ENCODE results near the gene NBAS.
A peak's percentile ranks its signal among the peaks of the same experiment; 100 is the strongest.
"Not testable (repeated sequence)": the region's sequence is repeated elsewhere in the genome, so short reads cannot be mapped to it uniquely, and the experiment has no call there.

NBAS gene

GRCh38 chr2:15259356-15259756 is 301.8 kb downstream of the NBAS start:
- Histone ChIP-seq H3K18ac (ENCODE audit: low read length) (no peak overlapping the region), H3K4ac (ENCODE audit: low read depth, low read length) (no peak overlapping the region), H3K4me3 (ENCODE audit: low read length) (no peak overlapping the region), H3K27me3 (ENCODE audit: insufficient read depth, low read length, poor library complexity) (no peaks in the 10 kb centered on the region), H2BK5ac (ENCODE audit: low read length) (no peak overlapping the region), H3K4me2 (ENCODE audit: low read length) (no peak overlapping the region), H3K36me3 (ENCODE audit: control insufficient read depth, insufficient read depth, low read length) (no peaks in the 10 kb centered on the region), H3K79me1 (ENCODE audit: low read length) (no peaks in the 10 kb centered on the region), H3K9ac (ENCODE audit: low read length) (no peak overlapping the region), H3K79me2 (ENCODE audit: control insufficient read depth, insufficient read depth, low read length) (no peaks in the 10 kb centered on the region), H2BK15ac (replicated peaks; ENCODE audit: low read depth) (no peak overlapping the region), H2BK120ac (ENCODE audit: low read depth, low read length) (no peak overlapping the region), H4K5ac (ENCODE audit: low read length) (no peak overlapping the region), H3K56ac (ENCODE audit: low read length) (no peak overlapping the region), H4K8ac (ENCODE audit: low read depth, low read length) (no peak overlapping the region), H3K27ac (ENCODE audit: low read depth, low read length) (no peak overlapping the region), H3K23ac (ENCODE audit: low read length) (no peak overlapping the region), H2AK5ac (ENCODE audit: low read length) (no peak overlapping the region), H3K4me1 (ENCODE audit: control insufficient read depth, low read depth, low read length) (peaks cover 1% of the 10 kb centered on the region)
- no CpG with 5 or more reads among the region's 1 CpG for WGBS (ENCODE audit: extremely low coverage, insufficient coverage, low lambda C conversion rate)
- DNase-seq = peak; percentile 68

GRCh38 chr2:15258385-15258784 is 302.7 kb downstream of the NBAS start:
- H3K36me3 ChIP-seq (ENCODE audit: control insufficient read depth, insufficient read depth, low read length); DNase-seq; H4K8ac ChIP-seq (ENCODE audit: low read depth, low read length); H4K5ac ChIP-seq (ENCODE audit: low read length); H3K9ac ChIP-seq (ENCODE audit: low read length); H3K27me3 ChIP-seq (ENCODE audit: insufficient read depth, low read length, poor library complexity); H3K56ac ChIP-seq (ENCODE audit: low read length); H3K4me1 ChIP-seq (ENCODE audit: control insufficient read depth, low read depth, low read length); H3K79me1 ChIP-seq (ENCODE audit: low read length); H3K18ac ChIP-seq (ENCODE audit: low read length); H2BK5ac ChIP-seq (ENCODE audit: low read length); H3K79me2 ChIP-seq (ENCODE audit: control insufficient read depth, insufficient read depth, low read length); H3K4ac ChIP-seq (ENCODE audit: low read depth, low read length); H3K4me3 ChIP-seq (ENCODE audit: low read length); H2BK15ac ChIP-seq (replicated peaks; ENCODE audit: low read depth); H2AK5ac ChIP-seq (ENCODE audit: low read length); H3K27ac ChIP-seq (ENCODE audit: low read depth, low read length); H3K4me2 ChIP-seq (ENCODE audit: low read length); H3K23ac ChIP-seq (ENCODE audit: low read length); H2BK120ac ChIP-seq (ENCODE audit: low read depth, low read length): not testable (repeated sequence)
- no CpG with 5 or more reads among the region's 7 CpGs for WGBS (ENCODE audit: extremely low coverage, insufficient coverage, low lambda C conversion rate)

GRCh38 chr2:15253835-15254286 is 307.3 kb downstream of the NBAS start:
- no peak overlapping the region for H2AK5ac ChIP-seq (ENCODE audit: low read length)
- H3K18ac ChIP-seq (ENCODE audit: low read length) = no peak overlapping the region
- no peak overlapping the region for H3K27ac ChIP-seq (ENCODE audit: low read depth, low read length)
- H3K4me1 ChIP-seq (ENCODE audit: control insufficient read depth, low read depth, low read length) = peaks cover 2% of the 10 kb centered on the region
- no peak overlapping the region for H4K5ac ChIP-seq (ENCODE audit: low read length)
- no peaks in the 10 kb centered on the region for H3K79me1 ChIP-seq (ENCODE audit: low read length)
- no peak overlapping the region for H3K23ac ChIP-seq (ENCODE audit: low read length)
- DNase-seq = no peak
- H3K56ac ChIP-seq (ENCODE audit: low read length) = no peak overlapping the region
- no peak overlapping the region for H3K9ac ChIP-seq (ENCODE audit: low read length)
- no CpG with 5 or more reads among the region's 3 CpGs for WGBS (ENCODE audit: extremely low coverage, insufficient coverage, low lambda C conversion rate)
- no peak overlapping the region for H2BK15ac ChIP-seq (replicated peaks; ENCODE audit: low read depth)
- H2BK120ac ChIP-seq (ENCODE audit: low read depth, low read length) = no peak overlapping the region
- no peak overlapping the region for H3K4me3 ChIP-seq (ENCODE audit: low read length)
- no peaks in the 10 kb centered on the region for H3K27me3 ChIP-seq (ENCODE audit: insufficient read depth, low read length, poor library complexity)
- no peaks in the 10 kb centered on the region for H3K36me3 ChIP-seq (ENCODE audit: control insufficient read depth, insufficient read depth, low read length)
- no peak overlapping the region for H4K8ac ChIP-seq (ENCODE audit: low read depth, low read length)
- H3K4ac ChIP-seq (ENCODE audit: low read depth, low read length) = no peak overlapping the region
- no peaks in the 10 kb centered on the region for H3K79me2 ChIP-seq (ENCODE audit: control insufficient read depth, insufficient read depth, low read length)
- H2BK5ac ChIP-seq (ENCODE audit: low read length) = no peak overlapping the region
- H3K4me2 ChIP-seq (ENCODE audit: low read length) = no peak overlapping the region

GRCh38 chr2:15253247-15253646 is 307.9 kb downstream of the NBAS start:
- Histone ChIP-seq H2BK15ac (replicated peaks; ENCODE audit: low read depth) (no peak overlapping the region), H4K8ac (ENCODE audit: low read depth, low read length) (no peak overlapping the region), H3K4ac (ENCODE audit: low read depth, low read length) (no peak overlapping the region), H3K4me2 (ENCODE audit: low read length) (no peak overlapping the region), H2AK5ac (ENCODE audit: low read length) (no peak overlapping the region), H3K36me3 (ENCODE audit: control insufficient read depth, insufficient read depth, low read length) (no peaks in the 10 kb centered on the region), H4K5ac (ENCODE audit: low read length) (no peak overlapping the region), H3K27ac (ENCODE audit: low read depth, low read length) (no peak overlapping the region), H3K79me1 (ENCODE audit: low read length) (no peaks in the 10 kb centered on the region), H2BK5ac (ENCODE audit: low read length) (no peak overlapping the region), H3K56ac (ENCODE audit: low read length) (peak overlapping the region; percentile 7), H3K18ac (ENCODE audit: low read length) (no peak overlapping the region), H3K4me3 (ENCODE audit: low read length) (no peak overlapping the region), H3K4me1 (ENCODE audit: control insufficient read depth, low read depth, low read length) (peaks cover 2% of the 10 kb centered on the region), H3K27me3 (ENCODE audit: insufficient read depth, low read length, poor library complexity) (no peaks in the 10 kb centered on the region), H3K79me2 (ENCODE audit: control insufficient read depth, insufficient read depth, low read length) (no peaks in the 10 kb centered on the region), H2BK120ac (ENCODE audit: low read depth, low read length) (no peak overlapping the region), H3K9ac (ENCODE audit: low read length) (no peak overlapping the region), H3K23ac (ENCODE audit: low read length) (no peak overlapping the region)
- no CpG with 5 or more reads among the region's 2 CpGs for WGBS (ENCODE audit: extremely low coverage, insufficient coverage, low lambda C conversion rate)
- DNase-seq = no peak

GRCh38 chr2:15251753-15252152 is 309.4 kb downstream of the NBAS start:
- H3K18ac ChIP-seq (ENCODE audit: low read length) = no peak overlapping the region
- no peak overlapping the region for H2BK15ac ChIP-seq (replicated peaks; ENCODE audit: low read depth)
- H2BK5ac ChIP-seq (ENCODE audit: low read length) = no peak overlapping the region
- no peak overlapping the region for H2BK120ac ChIP-seq (ENCODE audit: low read depth, low read length)
- H3K79me1 ChIP-seq (ENCODE audit: low read length) = no peaks in the 10 kb centered on the region
- no peak overlapping the region for H4K8ac ChIP-seq (ENCODE audit: low read depth, low read length)
- no peak overlapping the region for H2AK5ac ChIP-seq (ENCODE audit: low read length)
- WGBS (ENCODE audit: extremely low coverage, insufficient coverage, low lambda C conversion rate) = no CpG with 5 or more reads among the region's 3 CpGs
- H3K4me1 ChIP-seq (ENCODE audit: control insufficient read depth, low read depth, low read length) = peaks cover 2% of the 10 kb centered on the region
- H3K79me2 ChIP-seq (ENCODE audit: control insufficient read depth, insufficient read depth, low read length) = no peaks in the 10 kb centered on the region
- no peak overlapping the region for H3K27ac ChIP-seq (ENCODE audit: low read depth, low read length)
- H3K4me3 ChIP-seq (ENCODE audit: low read length) = no peak overlapping the region
- no peaks in the 10 kb centered on the region for H3K27me3 ChIP-seq (ENCODE audit: insufficient read depth, low read length, poor library complexity)
- no peak overlapping the region for H3K4ac ChIP-seq (ENCODE audit: low read depth, low read length)
- no peak overlapping the region for H3K9ac ChIP-seq (ENCODE audit: low read length)
- no peak overlapping the region for H4K5ac ChIP-seq (ENCODE audit: low read length)
- H3K56ac ChIP-seq (ENCODE audit: low read length) = no peak overlapping the region
- no peaks in the 10 kb centered on the region for H3K36me3 ChIP-seq (ENCODE audit: control insufficient read depth, insufficient read depth, low read length)
- no peak for DNase-seq
- H3K23ac ChIP-seq (ENCODE audit: low read length) = no peak overlapping the region
- H3K4me2 ChIP-seq (ENCODE audit: low read length) = no peak overlapping the region

GRCh38 chr2:15250946-15251345 is 310.2 kb downstream of the NBAS start:
- not testable (repeated sequence) for H3K79me2 ChIP-seq (ENCODE audit: control insufficient read depth, insufficient read depth, low read length); H3K18ac ChIP-seq (ENCODE audit: low read length); H3K79me1 ChIP-seq (ENCODE audit: low read length); H2BK5ac ChIP-seq (ENCODE audit: low read length); H3K23ac ChIP-seq (ENCODE audit: low read length); H3K4me3 ChIP-seq (ENCODE audit: low read length); H3K27me3 ChIP-seq (ENCODE audit: insufficient read depth, low read length, poor library complexity); H2AK5ac ChIP-seq (ENCODE audit: low read length); H2BK120ac ChIP-seq (ENCODE audit: low read depth, low read length); H3K9ac ChIP-seq (ENCODE audit: low read length); H3K56ac ChIP-seq (ENCODE audit: low read length); H4K8ac ChIP-seq (ENCODE audit: low read depth, low read length); H3K4me2 ChIP-seq (ENCODE audit: low read length); DNase-seq; H3K27ac ChIP-seq (ENCODE audit: low read depth, low read length); H3K4ac ChIP-seq (ENCODE audit: low read depth, low read length); H2BK15ac ChIP-seq (replicated peaks; ENCODE audit: low read depth); H3K36me3 ChIP-seq (ENCODE audit: control insufficient read depth, insufficient read depth, low read length); H4K5ac ChIP-seq (ENCODE audit: low read length); H3K4me1 ChIP-seq (ENCODE audit: control insufficient read depth, low read depth, low read length)
- WGBS (ENCODE audit: extremely low coverage, insufficient coverage, low lambda C conversion rate) = no CpG with 5 or more reads among the region's 3 CpGs

Data from mesendoderm (in vitro differentiated cells).